Ascending aorta (tissue), 2 donors: Measurements from ENCODE around the gene EN2. TPM values are rescaled to one million over a fixed set of nuclear protein-coding genes. Genes with fewer than 3 reads are reported as not detected.

Experiments
- DNase-seq, 2 donors: peaks; one replicate each; pipeline ENCODE4 v3.0.0-alpha.2; 2019; ENCODE audit warnings: low spot score in 2 of 2
- H3K27ac ChIP-seq, 2 donors: fragments of 200-600 bp; sonication (generic); one replicate each; pipeline ENCODE4 v1.5.1; 2016 to 2017; ENCODE audit warnings: mild to moderate bottlenecking in 1 of 2
- H3K27me3 ChIP-seq: fragments of 200-600 bp; sonication (generic); one replicate; pipeline ENCODE4 v1.5.1; 2017
- H3K36me3 ChIP-seq, 2 donors: fragments of 200-600 bp; sonication (generic); one replicate each; pipeline ENCODE4 v1.5.1; 2016
- H3K4me1 ChIP-seq, 2 donors: fragments of 200-600 bp; sonication (generic); one replicate each; pipeline ENCODE4 v1.5.1; 2016 to 2017; ENCODE audit warnings: mild to moderate bottlenecking in 1 of 2
- H3K4me3 ChIP-seq, 2 donors: fragments of 200-600 bp; sonication (generic); one replicate each; pipeline ENCODE4 v1.5.1; 2016 to 2017; ENCODE audit warnings: mild to moderate bottlenecking in 1 of 2
- H3K9me3 ChIP-seq, 2 donors: fragments of 200-600 bp; sonication (generic); one replicate each; pipeline ENCODE4 v1.5.1; 2016
- CTCF ChIP-seq, 3 experiments: fragments of 200-600 bp in 2 of 3; fragments of 450-650 bp in 1 of 3; sonication (generic) in 2 of 3; IDR thresholded peaks; one replicate each; pipeline ENCODE4 v1.5.1; 2016 to 2019; ENCODE audit warnings: antibody characterized with exemption in 3 of 3, mild to moderate bottlenecking in 1 of 3, moderate library complexity in 1 of 3
- intact Hi-C: fragments of 100-400 bp; cut with DNase I; formaldehyde crosslinking; loops from one replicate; pipeline ENCODE4 v1.15.1; 2023
- total RNA-seq: library from RNA; depleted of rRNA; stranded (reverse); fragments of >200 nt; gene quantifications from one replicate; pipeline ENCODE4 v1.1.0, GENCODE V29; 2016

EN2 gene
- total RNA-seq, 1 donor from 2014 or later: not detected

DNA sequence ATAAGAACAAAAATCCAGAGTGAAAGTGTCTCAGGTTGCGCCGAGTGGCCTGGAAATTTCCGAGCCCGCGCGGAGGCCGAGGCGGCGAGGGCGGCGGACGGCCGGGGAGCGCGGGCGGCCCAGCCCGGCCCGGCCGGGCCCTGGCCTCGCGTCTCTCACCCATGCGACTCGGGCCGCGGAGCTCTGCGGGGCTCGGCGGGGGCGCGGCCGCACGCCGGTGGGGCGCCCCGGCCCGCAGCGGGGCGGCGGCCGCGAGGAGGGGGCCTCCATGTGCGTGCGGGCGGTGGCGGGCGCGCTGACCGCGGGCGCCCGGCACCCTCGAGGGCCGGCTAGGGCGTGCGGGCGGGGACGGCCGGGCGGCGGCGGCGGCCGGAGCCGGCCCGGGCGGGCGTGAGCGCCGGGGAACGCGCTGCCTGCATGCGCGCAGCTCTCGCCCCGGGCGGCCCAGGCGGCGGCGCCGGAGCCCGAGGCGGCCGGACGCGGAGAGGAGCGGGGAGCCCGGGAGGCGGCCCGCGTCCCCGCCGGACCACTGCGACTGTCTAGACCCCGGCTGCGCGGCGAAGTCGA is 302 bp upstream of the EN2 start:
- intact Hi-C loops: loop anchor here (5.0 kb wide), 1 partner anchor 160 kb away; the partner anchor contains the start of gene INSIG1
- peaks cover 47% of the 10 kb centered on the region for H3K27me3 ChIP-seq

DNA sequence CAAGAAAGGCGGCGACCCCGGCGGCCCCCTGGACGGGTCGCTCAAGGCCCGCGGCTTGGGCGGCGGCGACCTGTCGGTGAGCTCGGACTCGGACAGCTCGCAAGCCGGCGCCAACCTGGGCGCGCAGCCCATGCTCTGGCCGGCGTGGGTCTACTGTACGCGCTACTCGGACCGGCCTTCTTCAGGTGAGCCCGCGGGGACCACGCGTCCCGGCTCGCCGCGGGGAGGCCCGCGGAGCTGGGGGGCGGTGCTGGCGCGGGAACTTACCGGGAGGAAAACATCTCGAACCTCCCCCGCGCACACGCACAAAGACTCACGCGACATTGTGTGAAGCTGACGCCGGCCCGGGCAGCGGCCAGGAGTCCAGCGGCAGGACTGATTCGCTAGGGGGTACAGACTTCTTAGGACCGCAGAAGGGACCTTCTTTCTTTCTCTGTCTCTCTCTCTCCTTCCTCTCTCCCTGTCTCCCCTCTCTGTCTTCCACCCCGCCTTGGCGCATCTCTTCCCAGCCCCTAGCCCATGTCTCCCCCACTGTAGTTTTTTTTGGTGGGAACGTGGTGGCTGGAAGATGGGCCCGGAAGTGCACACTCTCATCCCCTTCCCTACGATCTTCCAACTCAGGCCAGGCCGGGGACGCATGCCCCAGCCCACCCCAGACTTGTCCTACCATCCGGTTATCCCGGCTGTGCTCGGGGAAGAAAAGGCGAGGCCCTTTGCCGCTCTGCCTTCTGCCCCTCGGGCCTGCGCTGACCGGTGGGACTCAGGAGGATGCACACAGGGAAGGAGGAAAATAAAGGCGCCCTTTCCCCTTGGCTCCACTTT is 1.2 kb downstream of the EN2 start:
- DNase-seq: no peak
- peaks cover 14 to 17% of the 10 kb centered on the region in 2 donors for H3K4me1 ChIP-seq
- no peak for TF ChIP-seq CTCF (IDR thresholded peaks at IDR 0.05)
- peak overlapping the region; percentile 40 to 52 for H3K4me3 ChIP-seq
- no peak overlapping the region for H3K27ac ChIP-seq
- intact Hi-C loops: loop anchor here (5.0 kb wide), 1 partner anchor 162 kb away; the partner anchor contains the start of gene INSIG1
- no peaks in the 10 kb centered on the region for H3K36me3 ChIP-seq
- H3K27me3 ChIP-seq: peaks cover 45% of the 10 kb centered on the region
- H3K9me3 ChIP-seq: no peaks in the 10 kb centered on the region

More for the DNA sequence above, 302 bp upstream of the EN2 start:
- no peak for TF ChIP-seq CTCF (IDR thresholded peaks at IDR 0.05)
- DNase-seq: no peak
- no peak overlapping the region for H3K27ac ChIP-seq
- H3K36me3 ChIP-seq: no peaks in the 10 kb centered on the region
- peak overlapping the region; percentile 61 to 68 for H3K4me3 ChIP-seq
- H3K4me1 ChIP-seq: peaks cover 17 to 20% of the 10 kb centered on the region in 2 donors
- no peaks in the 10 kb centered on the region for H3K9me3 ChIP-seq

DNA sequence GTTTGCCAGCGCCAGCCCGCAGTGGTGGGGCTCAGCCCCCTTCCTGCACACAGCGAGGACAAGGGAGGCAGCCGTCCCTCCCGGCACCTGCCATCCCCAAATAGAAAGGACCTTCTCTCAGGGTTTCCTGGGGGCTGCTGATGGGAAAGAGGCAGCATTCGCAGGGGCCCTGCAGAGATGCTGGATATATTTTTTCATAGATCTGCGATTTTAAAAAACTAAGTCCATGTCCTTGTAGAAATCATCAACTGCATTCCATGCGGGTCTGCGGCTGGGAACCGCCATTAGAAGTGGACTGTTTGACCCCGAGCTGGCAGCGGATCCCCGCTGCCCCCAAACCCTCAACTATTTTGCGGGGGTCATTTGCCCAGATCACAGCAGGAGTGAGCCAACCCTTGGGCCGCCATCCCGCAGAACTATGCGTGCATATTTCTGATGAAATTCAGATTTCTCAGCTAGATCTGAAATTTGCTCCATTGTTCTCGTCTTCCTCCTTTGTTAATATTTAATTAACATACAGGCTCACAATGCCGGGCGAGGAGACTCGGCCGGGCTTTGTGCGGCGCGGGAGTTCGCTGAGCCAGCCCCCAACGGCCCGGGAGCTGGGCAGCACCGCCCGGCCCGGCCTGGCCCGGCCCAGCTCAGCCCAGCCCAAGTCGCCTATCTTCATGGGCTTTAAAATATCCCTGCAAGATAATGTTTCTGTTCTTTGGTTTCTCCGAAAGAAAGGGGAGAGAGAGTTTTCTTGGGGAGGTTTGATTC is 2.0 kb downstream of the EN2 start:
- H3K4me1 ChIP-seq: peaks cover 13 to 17% of the 10 kb centered on the region in 2 donors
- H3K36me3 ChIP-seq: no peaks in the 10 kb centered on the region
- intact Hi-C loops: loop anchor here (5.0 kb wide), 1 partner anchor 163 kb away; the partner anchor contains the start of gene INSIG1
- H3K27me3 ChIP-seq: peaks cover 45% of the 10 kb centered on the region
- no peak for DNase-seq
- TF ChIP-seq CTCF (IDR thresholded peaks at IDR 0.05): no peak
- H3K27ac ChIP-seq: no peak overlapping the region
- H3K4me3 ChIP-seq: no peak overlapping the region
- H3K9me3 ChIP-seq: no peaks in the 10 kb centered on the region

- TF ChIP-seq CTCF (IDR thresholded peaks at IDR 0.05): no peak
- intact Hi-C loops: no loop called here
- Histone ChIP-seq H3K36me3 (no peaks in the 10 kb centered on the region), H3K27me3 (peaks cover 49% of the 10 kb centered on the region), H3K9me3 (no peaks in the 10 kb centered on the region), H3K27ac (no peak overlapping the region), H3K4me1 (peaks cover 13 to 17% of the 10 kb centered on the region in 2 donors), H3K4me3 (no peak overlapping the region)
- DNase-seq: no peak
These were observed 3.1 kb downstream of the EN2 start for GRCh38 chr7:155460926-155461613.

DNA sequence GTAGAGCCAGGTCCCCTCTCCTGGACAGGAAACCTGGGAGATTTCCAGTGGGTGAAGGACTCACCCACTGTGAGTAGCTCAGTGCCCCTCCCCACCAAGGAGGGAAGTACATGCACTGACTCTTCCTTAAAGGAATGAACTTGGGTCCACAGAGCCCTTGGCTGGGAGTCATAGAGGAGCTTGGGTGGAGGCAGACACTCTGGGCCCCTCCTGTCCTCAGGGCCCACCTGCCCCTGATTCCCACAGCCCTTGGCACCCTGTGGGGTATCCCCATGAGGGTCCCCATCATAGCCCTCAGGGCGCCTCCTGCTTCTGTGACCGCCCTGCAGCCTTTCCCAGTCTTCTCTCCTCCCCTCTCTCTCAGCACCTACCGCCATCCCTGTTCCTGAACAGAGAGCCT is 3.7 kb downstream of the EN2 start:
- Histone ChIP-seq H3K9me3 (no peaks in the 10 kb centered on the region), H3K27me3 (peaks cover 55% of the 10 kb centered on the region), H3K4me1 (peaks cover 11 to 17% of the 10 kb centered on the region in 2 donors), H3K36me3 (no peaks in the 10 kb centered on the region), H3K27ac (no peak overlapping the region), H3K4me3 (no peak overlapping the region)
- no peak for DNase-seq
- no peak for TF ChIP-seq CTCF (IDR thresholded peaks at IDR 0.05)
- intact Hi-C loops: no loop called here
